Coronary artery (tissue), 2 donors: ENCODE data around the gene CKB.
A peak's percentile ranks its signal among the peaks of the same experiment; 100 is the strongest.

Experiments used
- DNase-seq: peaks from one replicate; pipeline ENCODE4 v3.0.0-alpha.2; 2017; ENCODE audit warnings: low spot score
- H3K27ac ChIP-seq, 2 donors: fragments of 200-600 bp; sonication (generic); one replicate each; pipeline ENCODE4 v1.5.1; 2016 to 2019
- H3K4me3 ChIP-seq: fragments of 200-600 bp; sonication (generic); 2 replicates; pipeline ENCODE4 v1.5.1; 2016; ENCODE audit warnings: mild to moderate bottlenecking, moderate library complexity
- TF ChIP-seq, protein P1 (sequence below): fragments of 200-600 bp; sonication (generic); IDR thresholded peaks from one replicate; pipeline ENCODE4 v1.5.1; 2019; ENCODE audit warnings: antibody characterized with exemption

CKB gene

DNA sequence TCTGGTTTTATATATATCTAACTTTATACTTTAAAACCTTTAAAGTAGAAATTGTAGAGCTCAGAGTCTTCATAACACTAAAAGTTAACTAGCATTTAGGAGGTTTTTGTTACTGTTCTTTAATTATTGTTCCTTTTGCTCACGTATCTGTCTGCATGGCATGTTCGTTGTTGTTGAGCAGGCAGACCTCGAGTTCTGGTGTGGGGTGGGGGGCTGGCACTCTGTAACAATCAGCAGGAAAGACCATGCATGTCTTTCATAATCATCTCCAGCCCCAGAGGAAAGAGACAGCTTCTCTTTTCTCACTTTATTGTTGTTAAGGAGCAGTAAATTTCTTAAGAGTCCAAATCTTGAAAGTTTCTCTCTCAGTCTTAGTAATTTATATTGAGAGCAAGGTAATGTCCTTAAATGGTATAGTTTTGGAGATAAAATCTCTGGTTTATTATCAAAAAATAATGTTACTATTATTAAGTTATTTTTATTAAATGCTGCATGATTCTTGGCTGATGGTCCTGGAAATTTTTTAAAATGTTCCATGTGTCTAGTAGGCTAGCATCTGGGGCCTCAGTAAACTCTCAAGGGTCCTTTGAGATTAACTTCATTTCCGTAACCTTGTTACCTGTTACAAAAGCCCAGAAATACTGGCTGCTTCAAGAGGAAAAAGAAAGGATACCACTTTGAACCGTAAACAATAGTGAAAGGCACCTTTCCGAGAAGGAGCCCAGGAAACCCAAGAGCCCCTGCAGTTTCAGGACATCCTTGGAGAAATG, 30.3 kb downstream of the CKB start:
- H3K4me3 ChIP-seq: no peak overlapping the region
- no peak for DNase-seq
- TF ChIP-seq, protein P1, sequence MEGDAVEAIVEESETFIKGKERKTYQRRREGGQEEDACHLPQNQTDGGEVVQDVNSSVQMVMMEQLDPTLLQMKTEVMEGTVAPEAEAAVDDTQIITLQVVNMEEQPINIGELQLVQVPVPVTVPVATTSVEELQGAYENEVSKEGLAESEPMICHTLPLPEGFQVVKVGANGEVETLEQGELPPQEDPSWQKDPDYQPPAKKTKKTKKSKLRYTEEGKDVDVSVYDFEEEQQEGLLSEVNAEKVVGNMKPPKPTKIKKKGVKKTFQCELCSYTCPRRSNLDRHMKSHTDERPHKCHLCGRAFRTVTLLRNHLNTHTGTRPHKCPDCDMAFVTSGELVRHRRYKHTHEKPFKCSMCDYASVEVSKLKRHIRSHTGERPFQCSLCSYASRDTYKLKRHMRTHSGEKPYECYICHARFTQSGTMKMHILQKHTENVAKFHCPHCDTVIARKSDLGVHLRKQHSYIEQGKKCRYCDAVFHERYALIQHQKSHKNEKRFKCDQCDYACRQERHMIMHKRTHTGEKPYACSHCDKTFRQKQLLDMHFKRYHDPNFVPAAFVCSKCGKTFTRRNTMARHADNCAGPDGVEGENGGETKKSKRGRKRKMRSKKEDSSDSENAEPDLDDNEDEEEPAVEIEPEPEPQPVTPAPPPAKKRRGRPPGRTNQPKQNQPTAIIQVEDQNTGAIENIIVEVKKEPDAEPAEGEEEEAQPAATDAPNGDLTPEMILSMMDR: no peak
- peak overlapping the region in 1 of 2 donors; percentile 67 for H3K27ac ChIP-seq

DNA sequence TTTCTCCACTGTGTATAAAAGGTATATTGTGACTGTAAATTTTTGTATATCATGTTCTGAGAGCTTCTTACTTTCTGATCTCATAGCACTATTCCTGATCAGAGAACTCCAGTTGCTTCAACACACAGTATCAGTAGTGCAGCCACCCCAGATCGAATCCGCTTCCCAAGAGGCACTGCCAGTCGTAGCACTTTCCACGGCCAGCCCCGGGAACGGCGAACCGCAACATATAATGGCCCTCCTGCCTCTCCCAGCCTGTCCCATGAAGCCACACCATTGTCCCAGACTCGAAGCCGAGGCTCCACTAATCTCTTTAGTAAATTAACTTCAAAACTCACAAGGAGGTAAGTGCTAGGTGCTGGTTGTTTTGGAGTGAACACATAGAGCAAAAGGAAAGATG, 30.9 kb downstream of the CKB start:
- no peak for DNase-seq
- TF ChIP-seq, protein P1: no peak
- no peak overlapping the region for H3K4me3 ChIP-seq
- H3K27ac ChIP-seq: no peak overlapping the region

DNA sequence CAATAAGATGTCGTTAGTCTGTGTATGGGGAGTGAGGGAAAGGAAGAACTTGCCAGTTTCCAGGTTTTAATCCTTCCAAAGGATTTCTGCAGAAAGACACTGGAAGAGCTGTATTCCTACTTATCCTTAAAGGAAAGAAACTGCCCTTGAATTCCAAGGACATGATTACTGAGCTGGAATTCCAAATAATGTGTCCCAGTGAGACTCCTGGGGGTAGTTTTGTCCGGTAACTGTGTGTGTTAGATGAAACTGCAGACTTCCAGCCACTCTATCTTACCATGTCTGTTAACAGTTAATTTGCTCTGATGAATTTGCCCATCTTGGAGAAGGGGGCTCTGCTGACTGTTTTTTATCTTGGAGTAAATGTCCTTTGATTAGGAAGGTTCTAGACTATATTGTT, 33.0 kb downstream of the CKB start:
- TF ChIP-seq, protein P1: no peak
- Histone ChIP-seq H3K27ac (no peak overlapping the region), H3K4me3 (no peak overlapping the region)
- no peak for DNase-seq

DNA sequence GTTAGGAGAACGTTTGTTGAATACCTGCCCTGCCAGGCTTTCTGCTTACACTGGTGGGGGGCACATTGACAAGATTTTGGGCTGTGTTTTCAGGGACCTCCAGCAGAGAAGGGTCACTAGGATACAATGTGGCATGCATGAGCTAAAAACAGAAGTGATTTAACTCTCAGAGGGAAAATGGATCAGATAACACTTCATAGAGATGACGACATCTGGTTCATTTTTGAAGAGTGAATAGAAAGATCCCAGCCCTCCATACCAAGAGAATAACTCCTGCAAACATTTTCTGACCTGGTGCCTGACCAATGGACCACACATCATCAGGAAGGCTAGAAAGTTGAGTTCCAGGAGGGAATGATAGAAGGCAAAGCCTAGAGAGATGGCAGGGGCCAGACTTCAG, 33.7 kb downstream of the CKB start:
- H3K27ac ChIP-seq: no peak overlapping the region
- H3K4me3 ChIP-seq: no peak overlapping the region
- no peak for DNase-seq
- TF ChIP-seq, protein P1: no peak

DNA sequence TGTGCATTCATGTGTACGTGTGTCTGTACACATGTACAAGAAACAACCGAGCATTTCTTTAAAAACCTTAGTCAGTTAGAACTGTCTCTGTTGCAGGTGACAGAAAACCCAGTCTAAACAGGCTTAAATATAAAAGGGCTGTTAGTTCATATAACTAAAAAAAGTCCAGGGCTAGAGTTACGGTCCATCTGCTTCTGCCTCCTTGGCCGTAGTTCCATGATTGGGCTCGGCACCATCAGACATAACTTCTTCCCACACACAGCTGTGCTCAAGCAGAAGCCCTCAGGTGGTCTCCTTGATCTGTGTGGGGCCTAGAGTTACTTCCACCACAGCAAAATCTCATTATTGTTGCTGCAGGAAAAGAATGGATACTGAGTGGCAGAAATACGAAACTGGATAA, 34.6 kb downstream of the CKB start:
- TF ChIP-seq, protein P1: no peak
- no peak overlapping the region for H3K27ac ChIP-seq
- no peak overlapping the region for H3K4me3 ChIP-seq
- no peak for DNase-seq

DNA sequence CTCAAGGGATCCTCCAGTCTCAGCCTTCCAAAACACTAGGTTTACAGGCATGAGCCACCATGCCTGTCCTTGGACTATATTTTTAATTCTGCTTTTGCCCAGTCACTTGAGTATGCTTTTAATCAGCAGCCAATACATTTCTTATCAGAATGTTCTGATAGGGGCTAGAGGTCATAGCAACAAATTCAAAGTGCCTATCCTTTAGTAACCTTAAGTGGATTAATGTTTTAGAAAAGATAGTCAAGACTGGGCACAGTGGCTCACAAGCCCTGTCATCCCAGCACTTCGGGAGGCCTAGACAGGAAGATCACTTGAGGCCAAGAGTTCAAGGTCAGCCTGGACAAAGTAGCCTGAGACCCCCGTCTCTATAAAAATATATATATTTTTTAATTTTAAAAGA, 37.1 kb downstream of the CKB start:
- H3K27ac ChIP-seq: no peak overlapping the region
- TF ChIP-seq, protein P1: no peak
- no peak for DNase-seq
- H3K4me3 ChIP-seq: no peak overlapping the region

DNA sequence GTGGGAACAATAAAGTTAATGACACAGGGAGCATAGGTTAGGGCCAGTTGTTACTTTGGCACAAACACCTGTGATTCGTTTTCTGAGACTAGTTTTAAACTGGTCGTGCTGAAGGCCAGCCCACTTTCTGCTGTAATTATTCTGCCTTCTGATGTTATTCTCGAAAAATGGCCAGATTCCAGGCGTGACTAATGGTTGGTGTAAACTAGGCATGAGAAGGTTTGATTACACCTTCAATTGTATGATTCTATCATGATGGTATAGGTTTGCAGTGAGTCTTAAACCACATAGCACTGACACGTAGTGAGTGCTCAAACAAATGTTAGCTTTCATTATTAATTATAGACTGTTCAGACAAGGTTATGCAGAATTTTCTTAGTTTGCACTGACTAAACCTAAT, 39.0 kb downstream of the CKB start:
- Histone ChIP-seq H3K27ac (no peak overlapping the region), H3K4me3 (no peak overlapping the region)
- TF ChIP-seq, protein P1: no peak
- no peak for DNase-seq
